PC-9 (cell line): ENCODE measurements around the gene RPS6KA4.

Source experiments
- EZH2 ChIP-seq: fragments of 200-600 bp; sonication (generic); IDR thresholded peaks from 2 replicates; pipeline ENCODE4 v1.8.0; 2017; ENCODE audit warnings: antibody characterized with exemption, low read depth
- TF ChIP-seq, protein P1 (sequence below): fragments of 200-600 bp; sonication (generic); conservative IDR thresholded peaks from 2 replicates; pipeline ENCODE4 v1.6.1; 2017; ENCODE audit warnings: mixed run types, antibody characterized with exemption, mild to moderate bottlenecking, moderate library complexity

DNA sequence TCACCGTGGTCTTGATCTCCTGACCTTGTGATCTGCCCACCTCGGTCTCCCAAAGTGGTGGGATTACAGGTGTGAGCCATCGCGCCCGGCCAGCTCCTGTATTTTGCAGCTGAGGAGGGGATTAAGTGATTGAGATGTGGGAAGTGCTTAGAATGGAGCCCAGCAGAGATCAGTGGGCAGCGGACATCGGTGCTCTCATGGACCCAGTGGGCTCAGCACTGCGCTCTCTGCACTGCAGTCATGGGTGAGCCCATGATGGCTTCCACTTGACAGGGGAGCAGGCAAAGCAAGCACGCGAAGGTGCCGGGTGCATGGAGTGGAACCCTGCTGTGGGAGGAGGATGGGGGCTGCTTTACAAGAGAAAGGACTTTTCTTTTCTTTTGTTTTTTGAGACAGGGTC, 28.1 kb upstream of the RPS6KA4 start:
- TF ChIP-seq EZH2, result no peak
- TF ChIP-seq, protein P1, sequence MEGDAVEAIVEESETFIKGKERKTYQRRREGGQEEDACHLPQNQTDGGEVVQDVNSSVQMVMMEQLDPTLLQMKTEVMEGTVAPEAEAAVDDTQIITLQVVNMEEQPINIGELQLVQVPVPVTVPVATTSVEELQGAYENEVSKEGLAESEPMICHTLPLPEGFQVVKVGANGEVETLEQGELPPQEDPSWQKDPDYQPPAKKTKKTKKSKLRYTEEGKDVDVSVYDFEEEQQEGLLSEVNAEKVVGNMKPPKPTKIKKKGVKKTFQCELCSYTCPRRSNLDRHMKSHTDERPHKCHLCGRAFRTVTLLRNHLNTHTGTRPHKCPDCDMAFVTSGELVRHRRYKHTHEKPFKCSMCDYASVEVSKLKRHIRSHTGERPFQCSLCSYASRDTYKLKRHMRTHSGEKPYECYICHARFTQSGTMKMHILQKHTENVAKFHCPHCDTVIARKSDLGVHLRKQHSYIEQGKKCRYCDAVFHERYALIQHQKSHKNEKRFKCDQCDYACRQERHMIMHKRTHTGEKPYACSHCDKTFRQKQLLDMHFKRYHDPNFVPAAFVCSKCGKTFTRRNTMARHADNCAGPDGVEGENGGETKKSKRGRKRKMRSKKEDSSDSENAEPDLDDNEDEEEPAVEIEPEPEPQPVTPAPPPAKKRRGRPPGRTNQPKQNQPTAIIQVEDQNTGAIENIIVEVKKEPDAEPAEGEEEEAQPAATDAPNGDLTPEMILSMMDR, result no peak
